GM21360 (cell line): Measurements from ENCODE around the gene PIGO.

Source experiments
- ATAC-seq: cut with Tn5 transposase; IDR thresholded peaks from one replicate; pipeline ENCODE4 v1.9.1; 2021; ENCODE audit warnings: mild to moderate bottlenecking, moderate library complexity; ENCODE audit not compliant: unreplicated experiment

PIGO gene

DNA sequence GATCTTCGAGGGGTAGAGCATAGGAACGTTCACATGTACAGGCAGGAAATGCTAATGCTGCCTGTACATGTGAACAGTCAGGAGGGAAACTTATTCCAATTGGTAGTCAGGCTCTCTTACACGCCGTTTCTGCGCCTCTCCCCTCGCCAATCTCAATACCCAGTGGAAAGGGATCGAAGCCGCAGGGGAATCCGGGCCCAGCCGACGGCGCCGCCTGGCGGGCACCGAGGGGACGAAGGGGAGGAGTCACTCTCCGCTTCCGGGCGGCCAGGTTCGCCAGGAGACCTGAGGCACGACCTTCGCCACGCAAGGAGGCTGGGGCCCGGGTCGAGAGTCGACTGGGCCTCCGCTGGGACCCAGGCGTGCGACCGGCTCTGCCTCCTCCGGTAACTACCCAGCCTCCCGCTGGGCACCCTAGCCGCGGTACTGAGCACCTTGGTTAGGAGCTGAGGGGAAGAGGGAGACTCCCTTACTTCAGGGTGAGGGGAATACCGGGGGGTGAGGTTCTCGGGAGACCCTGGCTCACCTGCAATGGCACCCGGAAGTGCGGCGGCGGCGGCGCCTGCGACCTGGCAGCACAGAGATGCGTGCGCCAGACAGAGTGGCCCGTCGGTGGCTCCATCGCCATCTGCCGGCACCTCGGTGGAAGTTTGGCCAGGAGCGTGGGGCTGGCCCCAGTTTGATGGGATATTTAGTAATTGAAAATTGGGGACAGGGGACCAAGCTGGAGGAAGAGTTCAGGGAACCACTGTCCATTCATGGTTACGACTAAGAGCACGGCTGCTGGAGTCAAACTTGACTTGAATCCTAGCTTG is at the start of gene PIGO:
TSS of gene PIGO (minus strand) at position 557 of the 815 bp plus-strand sequence. CDS start 1,026 bp downstream, outside the sequence.
- ATAC-seq: peak; percentile 77

DNA sequence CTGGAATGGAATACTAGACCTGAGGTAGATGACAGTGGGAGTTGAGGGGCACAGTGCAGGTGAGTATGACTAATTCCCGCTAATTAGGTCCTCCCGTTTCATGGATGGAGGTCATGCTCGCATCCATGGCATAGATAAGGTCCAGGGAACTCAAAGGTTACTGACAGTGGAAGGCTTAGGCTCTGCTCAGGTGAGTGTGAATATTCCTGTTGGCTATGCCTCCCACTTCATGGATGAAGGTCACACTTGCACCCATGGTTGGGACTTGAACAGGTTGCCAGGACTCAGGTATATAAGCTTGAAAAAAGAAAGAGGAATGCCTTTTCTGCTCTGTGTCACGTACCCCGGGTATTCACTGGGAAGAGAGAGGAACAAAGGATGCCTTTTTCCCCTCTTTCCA is 45.6 kb upstream of the PIGO start:
- no peak for ATAC-seq

- no peak for ATAC-seq
Measured at GRCh38 chr9:35140093-35140492, 43.7 kb upstream of the PIGO start.

- ATAC-seq: no peak
Measured at GRCh38 chr9:35136866-35137265, 40.5 kb upstream of the PIGO start.

DNA sequence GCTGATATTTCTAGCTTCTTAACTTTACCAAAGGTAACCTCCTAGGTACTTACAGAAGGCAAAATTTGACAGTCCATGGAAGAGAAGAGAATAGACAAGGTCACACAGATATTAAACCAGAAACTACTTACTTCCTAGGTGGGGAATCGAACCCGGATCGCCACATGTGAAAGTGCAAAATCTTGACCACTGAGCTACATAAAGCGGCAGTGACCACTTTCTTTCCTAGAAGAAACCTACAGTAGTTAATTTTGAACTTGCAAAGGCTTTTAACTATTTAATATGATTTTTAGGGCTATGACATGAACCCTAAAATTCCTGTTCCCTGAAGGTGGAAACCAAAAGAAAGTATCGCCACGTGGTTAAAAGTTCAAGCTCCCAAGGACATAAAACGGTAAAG is 39.6 kb upstream of the PIGO start:
- no peak for ATAC-seq

DNA sequence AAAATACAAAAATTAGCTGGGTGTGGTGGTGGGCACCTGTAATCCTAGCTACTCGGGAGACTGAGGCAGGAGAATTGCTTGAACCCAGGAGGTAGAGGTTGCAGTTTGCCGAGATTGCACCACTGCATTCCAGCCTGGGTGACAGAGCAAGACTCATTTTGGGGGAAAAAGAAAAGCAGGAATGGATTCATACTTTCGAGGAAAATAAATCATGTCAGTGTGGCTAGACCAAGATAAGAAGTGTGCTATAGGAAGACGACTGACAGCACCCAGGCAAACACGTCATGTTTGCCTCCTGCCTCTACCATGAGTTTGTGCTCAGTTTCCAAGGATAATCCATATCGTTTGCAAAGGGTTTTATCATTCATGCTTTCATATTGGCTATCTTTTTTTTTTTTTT is 38.5 kb upstream of the PIGO start:
- ATAC-seq: no peak

GRCh38 chr9:35116898-35117551 is 20.6 kb upstream of the PIGO start:
- ATAC-seq: peak; percentile 38

DNA sequence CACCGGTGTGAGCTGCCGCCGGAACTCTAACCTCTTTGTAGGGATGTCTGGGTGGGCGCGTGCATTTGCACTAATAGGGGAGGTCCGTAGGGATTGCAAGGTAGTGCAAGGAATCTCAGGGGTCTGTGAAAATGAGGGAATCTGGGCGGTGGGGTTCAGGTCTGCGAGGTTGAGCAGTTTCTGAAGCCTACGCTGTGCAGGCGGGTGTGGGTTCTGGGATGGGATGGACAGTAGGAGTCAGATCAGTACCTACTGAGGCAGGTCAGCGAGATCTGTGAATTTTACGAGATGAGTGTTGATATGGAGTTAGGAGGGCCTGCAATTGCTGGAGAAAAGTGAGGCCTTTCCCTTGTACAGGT is 20.1 kb upstream of the PIGO start:
- peak; percentile 4 for ATAC-seq

GRCh38 chr9:35115680-35116538 is 19.5 kb upstream of the PIGO start, which contains the start of gene ATOSB:
Gene ATOSB (minus strand): TSS chr9:35115862. CDS start chr9:35108274, 7,588 bp downstream.
- ATAC-seq: peak; percentile 45

DNA sequence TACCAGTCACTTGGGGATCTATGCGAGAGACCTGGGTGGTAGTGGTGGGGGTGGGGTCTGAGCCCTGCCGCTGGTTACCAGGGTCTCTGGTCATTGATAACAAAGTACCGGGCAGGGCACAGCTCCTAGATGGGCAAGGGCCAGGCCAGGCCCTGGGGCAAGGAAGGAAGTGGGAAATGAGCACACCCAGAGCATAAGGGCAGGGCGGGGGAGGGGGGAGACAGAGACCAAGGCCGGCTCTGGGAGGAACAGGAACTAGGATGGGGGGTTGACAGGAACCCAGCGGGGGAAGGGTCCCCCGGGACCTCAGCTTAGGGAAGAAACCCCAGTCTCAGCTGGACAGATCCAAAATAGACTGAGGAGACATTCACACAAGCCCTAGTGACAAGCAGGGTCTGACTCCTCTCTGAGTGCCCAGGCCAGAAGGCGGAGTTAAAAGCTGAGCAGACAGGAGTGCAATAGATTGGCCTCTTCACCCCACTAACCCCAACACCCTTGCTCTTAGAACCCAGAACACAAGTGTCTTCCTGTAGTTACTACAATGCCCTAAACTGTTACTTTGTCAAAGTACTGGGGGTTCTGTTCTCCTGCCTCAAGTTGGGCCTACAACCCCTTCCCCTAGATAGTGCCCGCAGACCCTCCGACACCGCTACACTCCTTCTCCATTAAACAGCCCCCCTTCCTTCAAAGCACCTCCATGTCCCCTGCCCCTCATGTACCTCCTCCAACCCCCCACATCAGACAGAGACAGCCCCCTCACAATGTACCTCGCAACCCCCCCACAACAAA is 18.6 kb upstream of the PIGO start:
- no peak for ATAC-seq

DNA sequence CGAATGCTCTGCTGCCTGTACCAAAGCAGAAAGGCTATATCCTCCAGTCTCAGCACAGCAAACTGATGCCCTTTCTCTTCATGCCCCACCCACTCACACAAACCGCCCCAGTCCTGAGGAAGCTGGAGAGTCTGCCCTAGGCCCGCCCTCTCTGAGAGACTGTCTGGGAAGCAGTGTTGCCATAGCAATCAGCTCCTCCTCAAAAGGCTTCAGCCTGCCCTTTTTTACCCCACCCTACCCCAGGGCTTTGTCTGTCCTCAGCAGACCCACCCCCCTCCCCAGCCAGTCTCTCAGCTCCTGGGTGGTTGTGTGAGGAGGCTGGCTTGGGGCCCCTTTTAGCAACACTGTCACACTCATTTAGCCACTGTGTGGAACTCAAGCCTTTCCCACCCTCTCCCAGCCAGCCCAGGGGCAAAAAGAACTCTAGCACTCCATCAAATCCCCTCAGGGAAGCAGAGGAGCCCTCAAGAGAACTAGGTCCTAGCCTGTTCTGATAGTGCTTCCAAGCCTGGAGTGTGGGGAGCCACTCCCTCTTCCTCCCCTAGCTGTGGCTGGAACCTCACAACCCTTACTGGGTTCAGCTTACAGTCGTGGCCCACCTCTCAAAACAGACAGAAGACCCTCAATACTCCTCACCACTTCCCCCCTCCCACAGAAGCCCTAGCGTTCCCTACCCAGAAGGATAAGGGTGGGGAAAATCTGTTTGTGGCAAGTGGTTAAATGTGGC is 17.9 kb upstream of the PIGO start:
- ATAC-seq: no peak

DNA sequence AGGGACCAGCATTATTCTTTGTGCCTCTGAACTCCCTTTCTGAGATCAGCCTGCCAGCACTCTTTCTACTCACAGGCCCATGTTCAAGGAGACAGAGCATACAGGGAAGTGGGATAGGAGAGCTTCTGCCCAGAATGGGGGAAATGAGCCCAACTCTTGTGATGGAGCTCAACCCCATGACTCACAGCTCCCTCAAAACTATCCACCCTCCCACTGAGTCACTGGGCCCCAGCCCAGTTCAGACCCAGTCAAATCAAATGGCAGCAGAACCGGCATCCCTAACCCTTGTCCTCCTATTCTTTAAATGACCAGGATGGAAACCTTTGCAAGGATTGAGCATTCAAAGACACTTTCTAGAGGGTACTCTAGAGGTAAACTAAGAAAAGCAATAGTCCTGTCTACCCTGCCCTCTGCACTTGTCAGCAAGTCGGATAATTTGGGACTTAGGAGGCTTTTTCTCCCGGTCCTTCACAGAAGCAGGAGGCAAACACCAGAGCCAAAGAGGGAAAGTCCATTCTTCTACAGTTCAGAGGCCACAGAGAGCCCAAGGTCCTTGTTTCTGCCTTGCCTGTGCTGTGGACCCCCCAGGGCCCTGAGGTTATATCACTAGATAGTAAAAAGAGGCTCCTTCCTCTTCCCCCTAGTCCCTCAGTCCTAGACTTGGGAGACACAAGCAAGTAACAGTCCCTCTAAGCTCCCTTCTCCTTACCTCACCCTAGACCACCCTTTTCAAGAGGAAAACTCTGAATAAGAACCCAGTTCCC is 16.0 kb upstream of the PIGO start:
- ATAC-seq: no peak

DNA sequence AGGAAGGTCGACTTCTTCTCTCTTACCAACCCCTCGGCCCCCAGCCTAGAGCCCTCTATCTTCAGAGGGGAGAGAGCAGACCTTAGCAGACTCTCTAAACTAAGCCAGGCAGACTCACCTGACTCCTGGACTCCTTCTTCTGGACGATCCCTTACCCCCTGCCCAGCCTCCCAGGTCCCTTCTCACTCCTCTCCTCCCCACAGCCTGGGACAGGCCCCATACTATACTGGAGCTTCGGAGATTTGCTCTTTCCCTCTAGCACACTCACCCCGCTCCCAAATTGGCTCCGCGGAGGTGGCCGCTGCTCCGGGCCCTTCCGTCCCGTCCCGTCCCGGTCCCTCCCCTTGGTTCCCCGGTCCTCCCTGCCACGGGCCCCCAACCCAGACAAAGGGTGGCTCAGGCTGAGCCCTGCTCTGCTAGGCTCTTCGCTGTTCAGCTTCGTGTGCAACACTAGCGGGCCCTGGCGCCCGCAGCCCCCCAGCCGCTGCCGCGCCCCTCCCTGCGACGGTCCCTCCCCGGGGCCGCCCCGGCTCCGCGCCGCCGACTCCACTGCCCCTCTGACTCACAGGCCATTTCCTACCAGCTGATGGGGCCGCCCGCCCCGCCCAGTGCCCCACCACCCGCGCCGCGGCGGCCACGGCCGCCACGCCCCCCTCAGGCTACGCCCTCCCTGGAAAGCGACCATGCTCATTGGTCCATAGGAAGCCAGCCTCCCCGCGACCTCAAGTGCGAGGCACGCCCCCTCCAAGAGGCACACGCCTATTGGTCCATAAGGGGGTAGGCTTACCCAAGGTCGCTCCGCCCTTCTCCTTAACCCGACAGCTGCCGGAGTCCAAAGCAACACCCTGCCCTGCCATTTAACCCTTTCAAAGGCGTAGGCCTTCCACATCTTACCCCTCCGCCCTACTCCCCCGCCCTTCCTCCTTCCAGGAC is 14.9 kb upstream of the PIGO start:
- peak; percentile 59 for ATAC-seq

- ATAC-seq: no peak
Measured at GRCh38 chr9:35110327-35110761, 14.0 kb upstream of the PIGO start.

GRCh38 chr9:35108946-35109575 is 12.7 kb upstream of the PIGO start:
- ATAC-seq: no peak

DNA sequence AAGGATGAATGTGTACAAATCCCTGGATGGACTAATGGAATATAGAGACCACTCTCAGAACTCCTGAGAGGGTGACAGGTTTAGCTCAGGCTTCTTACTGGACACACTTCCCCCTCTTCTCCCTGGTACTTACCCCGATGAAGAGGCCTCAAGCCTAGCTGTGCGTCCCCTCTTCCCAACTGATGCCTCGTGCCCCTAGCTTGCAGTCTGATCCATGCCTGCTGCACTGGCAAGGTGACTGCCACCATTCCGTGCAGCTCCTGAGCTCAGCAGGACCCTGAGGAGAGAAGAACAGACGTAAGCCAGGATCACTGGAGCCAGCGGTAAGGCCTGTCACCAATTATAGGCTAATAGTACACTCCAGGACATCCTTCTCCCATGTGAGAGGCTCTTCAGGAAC is 12.1 kb upstream of the PIGO start:
- ATAC-seq: no peak
